Head of caudate nucleus (tissue), 42 donors: Measurements from ENCODE around the gene METRNL.
"Not testable (repeated sequence)": the region's sequence is repeated elsewhere in the genome, so short reads cannot be mapped to it uniquely, and the experiment has no call there.

Source experiments
- DNase-seq, 42 donors: peaks; one replicate each; pipeline versions ENCODE4 v3.0.0 to v3.0.0-alpha.2; 2020 to 2021; ENCODE audit warnings: mixed read lengths in 7 of 42
- intact Hi-C: fragments of 100-400 bp; cut with DNase I; formaldehyde crosslinking; loops from one replicate; pipeline ENCODE4 v1.15.0; 2022

The METRNL gene

DNA sequence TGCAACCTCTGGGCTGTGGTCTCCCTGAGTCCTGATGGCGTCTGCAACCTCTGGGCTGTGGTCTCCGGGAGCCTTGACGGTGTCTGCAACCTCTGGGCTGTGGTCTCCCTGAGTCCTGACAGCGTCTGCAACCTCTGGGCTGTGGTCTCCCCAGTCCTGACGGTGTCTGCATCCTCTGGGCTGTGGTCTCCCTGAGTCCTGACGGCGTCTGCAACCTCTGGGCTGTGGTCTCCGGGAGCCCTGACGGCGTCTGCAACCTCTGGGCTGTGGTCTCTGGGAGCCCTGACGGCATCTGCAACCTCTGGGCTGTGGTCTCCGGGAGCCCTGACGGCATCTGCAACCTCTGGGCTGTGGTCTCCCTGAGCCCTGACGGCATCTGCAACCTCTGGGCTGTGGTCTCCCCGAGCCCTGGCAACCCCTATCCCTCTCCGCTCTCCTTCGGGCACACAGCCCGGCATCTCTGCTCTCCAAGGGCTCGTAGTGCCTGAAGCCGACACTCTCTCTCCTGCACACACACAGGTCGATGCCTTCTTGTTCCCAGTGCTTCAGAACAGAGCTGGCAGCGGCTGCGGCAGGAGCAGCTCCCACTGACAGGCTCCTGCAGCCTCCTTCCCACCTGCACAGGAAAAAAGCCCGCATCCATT, 45.6 kb downstream of the METRNL start:
- peak in 34 of 42 donors; percentile 1 to 77 (median 44) for DNase-seq
- intact Hi-C loops = no loop called here

DNA sequence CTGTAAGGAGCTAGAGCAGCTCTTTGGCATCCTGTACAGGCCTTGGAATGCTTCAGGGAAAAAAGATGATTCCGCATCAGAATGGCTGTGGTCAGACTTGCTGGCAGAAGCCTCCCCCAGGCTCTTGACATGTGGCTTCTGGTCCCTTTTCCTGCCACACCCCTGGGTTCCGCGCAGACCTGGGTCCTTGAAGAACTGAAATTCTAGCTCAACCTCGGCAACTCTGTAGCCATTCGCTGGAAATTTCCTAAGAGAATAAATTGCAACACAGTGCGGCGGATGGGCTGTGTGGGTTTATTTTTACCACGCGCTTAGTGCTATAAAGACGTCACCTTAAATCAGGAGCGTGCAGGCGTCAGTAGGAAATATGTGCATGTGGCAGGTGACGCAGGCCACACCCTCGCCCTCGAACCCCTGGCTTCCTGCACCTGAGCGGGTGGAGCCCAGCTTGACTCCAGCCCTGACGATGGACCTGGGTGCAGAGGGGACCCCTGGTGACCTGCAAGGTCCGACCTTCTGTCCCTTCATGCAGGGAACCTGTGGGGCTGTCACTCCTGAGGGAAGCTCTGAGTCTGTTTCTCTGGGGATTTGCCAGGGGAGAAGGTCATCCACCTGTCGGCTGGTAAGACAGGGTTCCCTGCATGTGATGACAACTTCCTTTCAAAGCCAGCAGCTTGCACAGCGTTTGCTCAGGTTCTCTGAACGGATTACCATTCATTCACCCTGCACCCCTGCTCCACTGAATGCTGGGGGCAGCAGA, 46.3 kb downstream of the METRNL start:
- peak; percentile 13 to 86 (median 62) for DNase-seq
- intact Hi-C loops = no loop called here

DNA sequence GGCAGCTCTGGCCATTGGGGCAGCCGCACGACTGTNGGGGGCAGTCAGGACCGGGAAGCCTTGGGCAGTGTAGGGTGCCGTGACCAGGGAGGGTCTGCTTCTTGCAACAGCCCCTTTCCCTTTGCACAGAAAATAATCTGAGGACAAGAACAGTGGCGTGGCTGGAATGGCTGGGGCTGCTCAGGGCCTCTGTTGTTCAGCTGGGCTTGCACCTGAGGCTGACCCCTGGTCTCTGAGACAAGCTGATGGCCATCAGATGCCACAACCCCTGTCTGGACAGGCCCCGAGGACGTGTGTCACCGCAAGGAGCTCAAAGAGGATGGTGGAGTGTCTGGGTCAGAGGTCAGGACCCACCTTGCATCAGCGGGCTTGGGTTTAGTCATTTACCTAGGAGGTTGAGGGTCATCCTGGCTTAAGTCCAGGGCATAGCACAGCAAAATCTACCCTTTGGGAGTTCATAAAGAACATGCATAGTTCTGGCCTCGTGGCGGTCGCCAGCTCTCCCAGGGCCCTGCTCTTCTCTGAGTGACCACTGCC, 46.9 kb downstream of the METRNL start:
- intact Hi-C loops = no loop called here
- peak in 1 of 42 donors; percentile 22 for DNase-seq

DNA sequence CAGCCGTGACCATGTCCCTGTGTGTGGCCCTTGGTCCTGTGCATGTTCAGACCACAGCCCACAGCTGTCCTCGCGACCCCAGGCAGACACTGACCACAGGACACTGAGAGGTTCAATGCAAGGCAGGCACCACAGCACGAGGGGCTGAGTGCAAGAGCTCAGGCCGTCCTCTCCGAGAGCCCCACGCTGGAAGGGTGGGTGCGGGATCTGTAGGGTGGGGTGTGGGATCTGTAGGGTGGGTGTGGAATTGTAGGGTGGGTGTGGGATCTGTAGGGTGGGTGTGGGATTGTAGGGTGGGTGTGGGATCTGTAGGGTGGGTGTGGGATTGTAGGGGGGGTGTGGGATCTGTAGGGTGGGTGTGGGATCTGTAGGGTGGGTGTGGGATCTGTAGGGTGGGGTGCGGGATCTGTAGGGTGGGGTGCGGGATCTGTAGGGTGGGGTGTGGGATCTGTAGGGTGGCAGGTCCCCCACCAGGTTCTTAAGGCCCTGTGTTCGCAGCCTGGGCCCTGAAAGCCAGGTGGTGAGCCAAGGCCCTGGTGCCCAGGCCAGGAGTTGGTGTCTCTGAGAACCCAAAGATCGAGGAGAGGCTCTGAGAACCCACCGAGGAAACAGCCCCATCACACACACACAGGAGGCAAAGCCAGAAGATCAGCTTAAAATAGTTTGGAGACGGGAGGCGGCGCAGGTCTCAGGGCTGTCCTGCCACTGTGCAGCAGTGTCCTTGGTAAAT, 48.2 kb downstream of the METRNL start:
- intact Hi-C loops = no loop called here
- peak in 2 of 42 donors; percentile 11 to 14 for DNase-seq

DNA sequence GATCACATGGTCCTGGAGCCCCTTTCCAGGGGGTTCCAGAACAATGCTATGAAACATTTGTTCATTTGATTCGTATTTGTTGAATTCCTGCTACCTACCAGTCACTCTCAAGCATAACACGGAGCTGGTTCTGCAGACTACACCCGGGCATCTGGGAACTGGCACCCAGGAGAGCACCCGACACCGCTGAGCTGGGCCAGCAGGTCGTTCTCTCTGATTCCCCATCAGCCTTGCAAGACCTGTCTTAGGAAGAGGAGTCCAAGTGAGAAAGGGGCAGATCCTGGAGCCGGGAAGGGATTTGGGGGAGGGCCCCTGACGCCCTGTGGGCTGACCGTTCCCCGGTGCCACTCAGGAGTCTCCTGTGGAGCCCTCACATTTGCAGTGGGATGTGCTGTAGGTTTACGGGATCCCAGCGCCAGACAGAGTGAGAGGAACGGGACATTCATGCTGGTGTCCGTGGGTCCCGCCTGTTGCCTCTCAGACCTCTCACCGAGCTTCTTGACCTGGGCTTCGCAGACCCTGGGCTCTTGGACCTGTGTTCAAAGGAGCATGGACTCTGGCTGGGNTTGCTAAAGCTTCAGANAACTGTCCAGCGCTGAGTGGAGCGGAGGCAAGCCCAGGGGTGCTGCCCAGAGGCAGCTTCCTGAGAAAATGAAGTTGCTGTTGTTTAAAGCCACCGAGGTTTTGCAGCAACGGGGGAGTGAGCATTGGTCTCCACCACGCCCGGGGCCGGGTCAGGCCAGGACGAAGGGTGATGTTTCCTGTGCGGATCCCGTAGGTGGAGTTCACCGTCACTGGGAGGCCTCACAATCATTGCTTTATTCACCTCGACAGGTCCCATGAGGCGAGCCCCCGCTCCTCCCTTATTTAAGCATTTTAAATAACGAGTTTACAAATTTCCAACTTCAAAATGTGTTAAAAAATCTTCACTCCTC, 49.2 kb downstream of the METRNL start:
- intact Hi-C loops = no loop called here
- peak in 4 of 42 donors; percentile 7 to 19 (median 10) for DNase-seq

DNA sequence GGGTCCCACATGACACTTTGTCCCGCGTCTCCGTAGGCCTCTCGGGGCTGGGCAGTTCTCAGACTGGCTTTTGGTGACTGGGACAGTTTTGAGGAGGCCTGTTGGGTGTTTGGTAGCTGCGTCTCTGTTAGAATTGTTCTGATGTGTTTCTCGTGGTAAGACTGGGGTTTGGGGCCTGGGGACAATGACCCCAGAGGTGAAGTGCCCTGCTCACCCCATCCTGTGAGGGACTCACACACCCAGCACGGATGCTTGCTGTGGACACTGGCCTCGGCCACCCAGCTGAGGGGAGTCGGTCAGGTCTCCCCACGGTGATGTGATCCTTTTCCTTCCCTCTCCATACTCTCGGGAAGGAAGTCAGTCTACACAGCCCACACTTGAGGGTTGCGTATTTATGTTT, 50.3 kb downstream of the METRNL start:
- DNase-seq = peak in 2 of 42 donors; percentile 6 to 9
- intact Hi-C loops = no loop called here

DNA sequence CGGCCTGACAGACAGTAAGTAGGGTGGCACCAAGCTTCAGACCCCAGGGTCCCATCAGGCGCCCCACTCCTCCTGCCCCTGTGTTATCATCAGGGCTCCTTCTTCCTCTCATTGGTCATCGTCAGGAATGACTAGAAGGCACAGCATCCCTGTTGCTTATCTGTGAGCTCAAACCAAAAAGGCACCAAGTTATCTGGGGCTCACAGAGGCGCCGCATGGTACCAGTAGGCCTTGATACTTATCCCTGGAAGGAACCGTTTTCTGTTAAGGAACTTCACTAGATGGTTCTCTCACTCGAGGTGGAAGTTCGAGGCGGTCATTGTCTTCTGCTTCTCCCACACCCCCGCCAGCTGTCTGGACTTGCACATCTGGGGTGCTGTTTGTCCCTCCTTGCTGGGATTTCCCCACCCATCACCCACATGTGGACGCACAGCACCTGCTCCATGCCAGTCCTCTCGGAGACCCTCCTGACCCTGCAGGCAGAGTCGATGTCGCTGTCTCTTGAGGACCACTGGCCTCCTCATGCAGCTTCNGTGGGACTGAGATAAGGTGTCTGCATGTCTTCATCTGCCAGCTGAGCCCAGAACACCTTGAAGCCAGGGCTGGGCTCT, 52.1 kb downstream of the METRNL start:
- peak in 1 of 42 donors; percentile 8 for DNase-seq
- intact Hi-C loops = no loop called here

DNA sequence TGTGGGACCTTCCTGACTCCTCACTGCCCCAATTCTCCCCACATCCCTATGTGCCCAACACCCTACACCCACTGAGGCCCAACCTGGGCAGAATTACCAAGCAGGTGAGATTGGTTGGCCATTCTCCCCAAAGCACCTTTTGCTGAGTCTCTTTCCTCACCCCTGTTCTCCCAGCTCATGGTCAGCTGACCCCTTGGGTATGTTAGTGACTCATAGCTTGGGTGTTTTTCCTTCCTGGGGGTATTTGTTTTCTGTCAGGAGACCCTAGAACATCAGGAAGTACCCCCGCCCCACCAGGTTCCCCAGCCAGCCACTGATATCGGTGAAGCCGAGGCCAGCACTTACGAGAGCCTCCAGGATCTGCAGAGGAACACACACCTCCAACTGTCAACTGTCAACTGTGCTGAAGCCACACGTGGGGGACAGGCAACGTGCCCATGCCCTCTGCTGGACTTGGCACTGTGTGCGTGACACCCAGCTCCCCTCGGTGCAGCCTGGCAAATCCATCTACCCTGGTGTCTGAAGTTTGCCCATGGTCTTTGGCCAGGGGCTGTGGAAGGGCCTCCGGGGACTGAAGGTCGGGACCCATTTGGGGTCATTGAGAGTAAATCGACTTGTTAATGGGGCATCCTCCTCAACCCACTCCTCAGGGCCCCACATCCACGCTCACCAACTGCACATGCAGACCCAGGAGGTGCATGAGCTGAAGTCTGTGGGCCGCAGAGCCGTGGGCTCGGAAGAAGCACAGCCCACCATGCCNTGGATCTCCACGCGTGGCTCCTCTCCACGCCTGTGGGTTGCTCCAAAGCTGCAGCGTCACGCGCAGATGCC, 53.1 kb downstream of the METRNL start:
- DNase-seq = peak in 4 of 42 donors; percentile 4 to 17 (median 7)
- intact Hi-C loops = no loop called here

DNA sequence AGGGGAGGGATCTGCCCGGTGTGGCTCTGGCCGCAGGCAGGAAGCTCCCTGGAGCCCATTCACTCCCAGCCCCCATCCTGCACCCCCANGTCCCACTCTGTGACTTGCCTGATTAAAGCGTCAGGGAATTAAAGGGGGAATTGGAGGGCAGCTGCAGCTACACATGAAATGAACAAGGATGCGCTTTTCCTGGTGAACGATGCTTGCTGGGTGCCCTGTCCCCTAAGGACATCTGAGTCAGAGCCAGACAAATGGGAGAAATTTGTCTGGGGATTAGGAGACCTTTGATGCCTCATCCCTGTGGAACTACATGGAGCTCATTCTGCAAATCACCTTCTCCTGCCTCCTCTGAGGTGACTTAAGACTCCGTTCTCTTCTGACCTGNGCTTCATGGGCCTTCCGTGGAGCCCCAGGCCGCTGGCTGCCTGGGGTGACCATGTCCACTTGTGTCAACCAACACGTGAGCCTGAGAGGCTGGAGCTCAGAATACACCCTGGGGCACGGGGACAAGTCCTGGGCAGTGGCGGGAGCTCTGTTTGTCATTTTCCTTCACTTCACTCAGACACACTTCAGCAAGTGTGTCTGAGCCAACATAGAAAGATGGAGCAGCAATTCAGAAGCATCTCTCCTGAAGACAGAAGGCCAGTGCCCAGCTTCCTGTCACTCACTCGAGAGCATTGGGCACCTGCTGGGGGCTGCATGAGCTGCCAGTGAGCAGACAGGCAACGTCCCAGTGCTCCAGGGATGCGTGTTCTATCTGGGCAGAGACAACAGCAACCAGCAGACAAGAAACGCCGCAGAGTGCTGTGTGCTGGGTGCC, 54.1 kb downstream of the METRNL start:
- intact Hi-C loops = no loop called here
- DNase-seq = peak in 5 of 42 donors; percentile 3 to 23 (median 8)

DNA sequence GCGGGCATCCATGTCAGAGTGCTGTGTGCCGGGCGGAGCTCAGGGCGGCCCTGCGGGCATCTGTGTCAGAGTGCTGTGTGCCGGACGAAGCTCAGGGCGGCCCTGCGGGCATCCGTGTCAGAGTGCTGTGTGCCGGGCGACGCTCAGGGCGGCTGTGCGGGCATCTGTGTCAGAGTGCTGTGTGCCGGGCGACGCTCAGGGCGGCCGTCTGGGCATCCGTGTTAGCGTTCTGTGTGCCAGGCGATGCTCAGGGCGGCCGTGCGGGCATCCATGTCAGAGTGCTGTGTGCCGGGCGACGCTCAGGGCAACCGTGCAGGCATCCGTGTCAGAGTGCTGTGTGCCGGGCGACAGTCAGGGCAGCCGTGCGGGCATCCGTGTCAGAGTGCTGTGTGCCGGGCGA, 55.0 kb downstream of the METRNL start:
- intact Hi-C loops, DNase-seq: not testable (repeated sequence)

DNA sequence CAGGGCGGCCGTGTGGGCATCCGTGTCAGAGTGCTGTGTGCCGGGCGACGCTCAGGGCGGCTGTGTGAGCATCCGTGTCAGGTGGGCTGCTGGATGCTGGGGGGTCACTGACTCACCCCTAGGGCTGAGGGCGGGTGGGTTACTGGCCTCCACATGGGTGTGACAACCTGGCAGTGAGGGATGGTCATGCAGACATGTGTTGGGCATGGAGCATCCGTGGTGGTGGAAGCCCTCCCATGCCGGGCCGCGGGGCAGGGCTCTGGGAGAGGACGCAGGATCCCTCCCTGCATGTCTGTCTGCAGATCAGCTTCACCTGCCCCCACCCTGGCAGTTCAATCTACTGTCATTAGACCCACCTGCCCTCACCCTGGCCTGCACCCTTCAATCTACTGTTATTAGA, 56.3 kb downstream of the METRNL start:
- DNase-seq = peak in 7 of 42 donors; percentile 1 to 35 (median 10)
- intact Hi-C loops = no loop called here

DNA sequence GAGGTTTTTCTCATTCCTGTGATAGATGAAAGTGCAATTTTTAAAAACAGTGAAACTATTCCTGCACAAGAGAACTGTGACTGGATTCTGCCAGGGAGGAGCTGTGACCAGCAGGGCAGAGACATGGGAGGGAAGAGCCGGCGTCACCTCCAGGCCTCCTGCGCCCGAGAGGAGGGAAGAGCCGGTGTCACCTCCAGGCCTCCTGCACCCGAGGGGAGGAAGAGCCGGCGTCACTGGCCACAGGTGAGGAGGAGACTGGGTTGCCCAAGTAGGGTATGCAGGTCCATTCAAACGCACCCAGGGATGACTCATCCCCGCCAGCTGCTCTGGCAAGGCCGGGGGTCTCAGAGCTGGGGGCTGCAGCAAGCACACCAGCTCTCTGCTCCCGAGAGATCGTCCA, 56.7 kb downstream of the METRNL start:
- intact Hi-C loops = no loop called here
- DNase-seq = peak in 10 of 42 donors; percentile 0 to 21 (median 4)

DNA sequence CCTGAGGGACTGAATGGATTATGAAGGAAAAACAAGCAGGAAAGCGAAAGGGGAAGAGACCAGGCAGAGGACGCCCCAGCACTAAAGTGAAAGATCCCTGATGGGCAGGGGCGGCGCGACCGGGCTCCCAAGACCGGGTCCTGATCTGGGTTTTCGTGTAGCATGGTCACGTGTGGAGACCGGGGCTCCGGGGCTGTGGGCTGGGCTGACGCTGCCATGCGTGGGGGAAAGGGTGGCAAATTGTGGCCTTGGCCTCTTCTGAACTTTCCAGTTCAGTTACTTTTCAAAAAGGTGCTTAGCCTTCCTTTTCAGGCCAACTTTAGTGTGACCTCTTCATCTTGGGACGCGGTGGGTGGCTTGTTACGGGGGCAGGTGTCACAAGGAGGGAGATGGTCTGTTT, 57.5 kb downstream of the METRNL start:
- intact Hi-C loops = no loop called here
- DNase-seq = peak in 9 of 42 donors; percentile 2 to 39 (median 9)

DNA sequence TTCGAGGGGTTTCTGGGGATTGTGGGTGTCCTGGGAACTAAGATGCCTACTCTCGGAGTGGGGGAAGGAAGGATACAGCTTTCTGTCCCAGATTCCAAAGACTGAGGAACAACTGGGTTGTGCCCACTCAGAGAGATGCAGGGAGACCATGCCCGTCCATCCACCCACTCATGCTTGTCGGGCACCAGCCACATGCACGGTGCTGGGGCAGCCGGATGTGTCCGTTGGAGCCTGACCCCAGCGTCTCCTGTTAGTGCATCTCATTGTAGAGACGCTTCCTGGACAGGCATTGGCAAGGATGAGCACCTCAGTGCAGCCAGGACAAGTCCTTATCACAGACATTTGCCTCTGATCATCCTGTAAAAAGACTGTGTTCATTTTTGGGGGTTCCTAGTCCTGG, 58.1 kb downstream of the METRNL start:
- intact Hi-C loops = no loop called here
- DNase-seq = peak in 8 of 42 donors; percentile 3 to 30 (median 8)

DNA sequence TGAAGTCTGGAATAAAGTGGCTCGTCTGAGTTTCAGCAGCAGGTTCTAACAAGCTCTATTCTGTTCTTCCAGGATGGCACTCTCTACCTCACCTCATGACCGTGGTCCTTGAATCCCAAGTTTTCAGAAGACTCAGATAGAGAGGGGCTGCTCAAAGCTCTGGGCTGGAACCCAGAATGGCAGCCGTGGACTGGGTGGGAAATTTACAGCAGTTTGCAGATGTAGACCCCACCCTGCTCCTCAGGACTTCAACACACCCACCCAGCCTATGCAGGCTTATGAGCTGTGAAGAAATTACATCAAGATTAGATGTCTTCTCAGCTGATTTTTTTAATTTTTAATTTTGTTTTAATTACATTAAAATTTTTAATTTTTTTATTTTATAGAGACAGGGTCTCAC, 59.4 kb downstream of the METRNL start:
- DNase-seq = peak in 5 of 42 donors; percentile 1 to 22 (median 5)
- intact Hi-C loops = no loop called here

DNA sequence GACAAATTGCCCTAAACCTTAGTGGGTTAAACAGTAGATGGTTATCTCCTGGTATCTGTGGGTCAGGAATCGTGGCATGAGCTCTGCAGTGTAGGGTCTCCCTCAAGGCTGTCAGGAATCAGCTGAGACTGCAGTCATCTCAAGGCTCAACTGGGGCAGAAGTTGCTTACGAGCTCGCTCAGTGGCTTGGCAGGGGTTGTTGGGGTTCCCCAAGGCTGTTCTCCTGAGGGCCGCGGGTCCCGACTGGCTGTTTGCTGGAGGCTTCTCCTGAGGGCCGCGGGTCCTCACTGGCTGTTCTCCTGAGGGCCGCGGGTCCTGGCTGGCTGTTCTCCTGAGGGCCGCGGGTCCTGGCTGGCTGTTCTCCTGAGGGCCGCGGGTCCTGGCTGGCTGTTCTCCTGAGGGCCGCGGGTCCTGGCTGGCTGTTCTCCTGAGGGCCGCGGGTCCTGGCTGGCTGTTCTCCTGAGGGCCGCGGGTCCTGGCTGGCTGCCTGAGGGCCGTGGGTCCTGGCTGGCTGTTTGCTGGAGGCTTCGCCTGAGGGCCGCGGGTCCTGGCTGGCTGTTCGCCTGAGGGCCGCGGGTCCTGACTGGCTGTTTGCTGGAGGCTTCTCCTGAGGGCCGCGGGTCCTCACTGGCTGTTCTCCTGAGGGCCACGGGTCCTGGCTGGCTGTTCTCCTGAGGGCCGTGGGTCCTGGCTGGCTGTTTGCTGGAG, 60.3 kb downstream of the METRNL start:
- intact Hi-C loops = not testable (repeated sequence)
- DNase-seq = peak in 9 of 42 donors; percentile 0 to 24 (median 4)
